ENCODE measurements around the gene TMEM156.
"Not testable (repeated sequence)": the region's sequence is repeated elsewhere in the genome, so short reads cannot be mapped to it uniquely, and the experiment has no call there.

Gene TMEM156

GRCh38 chr4:39043861-39044363 lies 11.7 kb upstream of the TMEM156 start:
- in situ Hi-C loops (cut with MboI; ENCODE audit: low sequenced_read_pairs): no loop called here

- in situ Hi-C loops (cut with MboI; ENCODE audit: low sequenced_read_pairs): no loop called here
These were observed 11.1 kb upstream of the TMEM156 start for GRCh38 chr4:39043058-39043860.

- in situ Hi-C loops (cut with MboI; ENCODE audit: low sequenced_read_pairs): no loop called here
These were observed 10.2 kb upstream of the TMEM156 start for GRCh38 chr4:39042366-39042765.

- in situ Hi-C loops (cut with MboI; ENCODE audit: low sequenced_read_pairs): no loop called here
These were observed 6.9 kb upstream of the TMEM156 start for GRCh38 chr4:39039108-39039507.

GRCh38 chr4:39037941-39038340 lies 5.7 kb upstream of the TMEM156 start:
- in situ Hi-C loops (cut with MboI; ENCODE audit: low sequenced_read_pairs): no loop called here

GRCh38 chr4:39037491-39037825 lies 5.2 kb upstream of the TMEM156 start:
- in situ Hi-C loops (cut with MboI; ENCODE audit: low sequenced_read_pairs): no loop called here

GRCh38 chr4:39036172-39036571 lies 4.0 kb upstream of the TMEM156 start:
- in situ Hi-C loops (cut with MboI; ENCODE audit: low sequenced_read_pairs): no loop called here

- in situ Hi-C loops (cut with MboI; ENCODE audit: low sequenced_read_pairs): not testable (repeated sequence)
These were observed 604 bp downstream of the TMEM156 start for GRCh38 chr4:39031590-39032020.

GRCh38 chr4:39030725-39031124 lies 1.5 kb downstream of the TMEM156 start:
- in situ Hi-C loops (cut with MboI; ENCODE audit: low sequenced_read_pairs): no loop called here

GRCh38 chr4:39029752-39030694 lies 2.2 kb downstream of the TMEM156 start:
- in situ Hi-C loops (cut with MboI; ENCODE audit: low sequenced_read_pairs): no loop called here

- in situ Hi-C loops (cut with MboI; ENCODE audit: low sequenced_read_pairs): no loop called here
These were observed 6.1 kb downstream of the TMEM156 start for GRCh38 chr4:39026096-39026495.

GRCh38 chr4:39025552-39026085 lies 6.6 kb downstream of the TMEM156 start:
- in situ Hi-C loops (cut with MboI; ENCODE audit: low sequenced_read_pairs): no loop called here

- in situ Hi-C loops (cut with MboI; ENCODE audit: low sequenced_read_pairs): no loop called here
These were observed 7.8 kb downstream of the TMEM156 start for GRCh38 chr4:39024311-39024865.

- in situ Hi-C loops (cut with MboI; ENCODE audit: low sequenced_read_pairs): no loop called here
These were observed 9.2 kb downstream of the TMEM156 start for GRCh38 chr4:39023059-39023458.

GRCh38 chr4:39022241-39022640 lies 10.0 kb downstream of the TMEM156 start:
- in situ Hi-C loops (cut with MboI; ENCODE audit: low sequenced_read_pairs): no loop called here

GRCh38 chr4:39021631-39022030 lies 10.6 kb downstream of the TMEM156 start:
- in situ Hi-C loops (cut with MboI; ENCODE audit: low sequenced_read_pairs): no loop called here

GRCh38 chr4:39020130-39020529 lies 12.1 kb downstream of the TMEM156 start:
- in situ Hi-C loops (cut with MboI; ENCODE audit: low sequenced_read_pairs): no loop called here

GRCh38 chr4:39014028-39014427 lies 18.2 kb downstream of the TMEM156 start:
- in situ Hi-C loops (cut with MboI; ENCODE audit: low sequenced_read_pairs): no loop called here

GRCh38 chr4:39004758-39005157 lies 27.5 kb downstream of the TMEM156 start:
- in situ Hi-C loops (cut with MboI; ENCODE audit: low sequenced_read_pairs): no loop called here

GRCh38 chr4:39002058-39002457 lies 30.2 kb downstream of the TMEM156 start:
- in situ Hi-C loops (cut with MboI; ENCODE audit: low sequenced_read_pairs): not testable (repeated sequence)

GRCh38 chr4:38995660-38996005 lies 36.6 kb downstream of the TMEM156 start:
- in situ Hi-C loops (cut with MboI; ENCODE audit: low sequenced_read_pairs): no loop called here
